ENCODE results near the gene IDUA.

DNA sequence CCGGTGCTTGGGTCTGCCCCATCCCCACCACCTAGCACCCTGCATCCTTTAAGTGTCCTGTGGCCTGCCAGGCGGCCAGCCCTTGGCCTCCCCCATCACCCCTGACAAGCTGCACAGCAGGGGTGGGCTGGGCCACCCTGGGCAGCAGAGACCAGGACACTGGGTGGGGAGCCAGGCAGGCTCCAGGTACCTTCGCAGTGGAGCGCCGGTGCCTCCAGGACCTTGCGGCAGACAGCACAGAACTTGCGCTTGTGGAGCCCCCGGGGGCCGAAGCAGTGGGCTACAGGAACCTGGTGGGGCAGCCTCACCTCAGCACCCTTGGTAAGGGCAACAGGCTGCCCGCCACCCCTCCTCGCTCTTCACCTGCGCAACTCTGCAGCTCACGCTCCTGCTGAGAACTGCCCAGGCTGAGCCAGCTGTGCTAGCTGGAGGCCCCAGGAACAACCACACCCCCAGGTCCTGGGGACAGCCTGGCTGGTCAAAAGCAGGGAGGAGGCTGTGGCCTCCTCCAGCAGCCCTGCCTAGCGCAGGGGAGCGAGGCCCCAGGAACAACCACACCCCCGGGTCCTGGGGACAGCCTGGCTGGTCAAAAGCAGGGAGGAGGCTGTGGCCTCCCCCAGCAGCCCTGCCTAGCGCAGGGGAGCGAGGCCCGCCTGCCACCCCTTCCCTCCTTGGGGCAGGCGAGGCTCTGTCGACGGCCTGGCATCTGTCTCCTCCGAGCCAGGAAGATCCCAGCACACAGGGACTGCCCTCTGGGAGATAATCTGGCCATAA is 18.0 kb upstream of the IDUA start:
- TF ChIP-seq, protein P1, sequence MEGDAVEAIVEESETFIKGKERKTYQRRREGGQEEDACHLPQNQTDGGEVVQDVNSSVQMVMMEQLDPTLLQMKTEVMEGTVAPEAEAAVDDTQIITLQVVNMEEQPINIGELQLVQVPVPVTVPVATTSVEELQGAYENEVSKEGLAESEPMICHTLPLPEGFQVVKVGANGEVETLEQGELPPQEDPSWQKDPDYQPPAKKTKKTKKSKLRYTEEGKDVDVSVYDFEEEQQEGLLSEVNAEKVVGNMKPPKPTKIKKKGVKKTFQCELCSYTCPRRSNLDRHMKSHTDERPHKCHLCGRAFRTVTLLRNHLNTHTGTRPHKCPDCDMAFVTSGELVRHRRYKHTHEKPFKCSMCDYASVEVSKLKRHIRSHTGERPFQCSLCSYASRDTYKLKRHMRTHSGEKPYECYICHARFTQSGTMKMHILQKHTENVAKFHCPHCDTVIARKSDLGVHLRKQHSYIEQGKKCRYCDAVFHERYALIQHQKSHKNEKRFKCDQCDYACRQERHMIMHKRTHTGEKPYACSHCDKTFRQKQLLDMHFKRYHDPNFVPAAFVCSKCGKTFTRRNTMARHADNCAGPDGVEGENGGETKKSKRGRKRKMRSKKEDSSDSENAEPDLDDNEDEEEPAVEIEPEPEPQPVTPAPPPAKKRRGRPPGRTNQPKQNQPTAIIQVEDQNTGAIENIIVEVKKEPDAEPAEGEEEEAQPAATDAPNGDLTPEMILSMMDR (IDR thresholded peaks at IDR 0.05), result no peak
- no peak for TF ChIP-seq EZH2 (IDR thresholded peaks at IDR 0.05; ENCODE audit: borderline replicate concordance, insufficient read depth, low read depth, low read length, poor library complexity, severe bottlenecking)

All from B cell (primary cell).